Large intestine (tissue), 3 donors: ENCODE measurements around the gene RARB. TPM values are rescaled to one million over a fixed set of nuclear protein-coding genes. Genes with fewer than 3 reads are reported as not detected.

Experiments used
- DNase-seq, 2 donors: peaks; one replicate each; pipeline versions ENCODE4 v3.0.0 to v3.0.0-alpha.2; 2013
- H3K27ac ChIP-seq: one replicate; pipeline ENCODE4 v1.5.1; 2013; ENCODE audit warnings: low read length
- H3K27me3 ChIP-seq: 2 replicates; pipeline ENCODE4 v1.6.1; 2013; ENCODE audit warnings: low read length; ENCODE audit not compliant: control insufficient read depth, insufficient read depth
- H3K36me3 ChIP-seq: 2 replicates; pipeline ENCODE4 v1.6.1; 2013; ENCODE audit warnings: low read length; ENCODE audit not compliant: control insufficient read depth, insufficient read depth
- H3K4me1 ChIP-seq: one replicate; pipeline ENCODE4 v1.6.1; 2013; ENCODE audit warnings: low read length; ENCODE audit not compliant: control insufficient read depth, insufficient read depth
- H3K4me3 ChIP-seq: one replicate; pipeline ENCODE4 v1.5.1; 2013; ENCODE audit warnings: low read length
- H3K9me3 ChIP-seq: one replicate; pipeline ENCODE4 v1.6.1; 2013; ENCODE audit warnings: mild to moderate bottlenecking, low read depth, low read length, moderate library complexity; ENCODE audit not compliant: control insufficient read depth
- WGBS: methylation state at CpG from one replicate; pipeline ENCODE4 v1.1.5; 2013; ENCODE audit warnings: low lambda C conversion rate; ENCODE audit not compliant: insufficient coverage; 5-methylcytosine and 5-hydroxymethylcytosine counted together
- polyA plus RNA-seq: library from polyadenylated mRNA; unstranded; fragments of 120-200 nt; gene quantifications from one replicate; pipeline ENCODE4 v1.2.1, GENCODE V29; 2013

The RARB gene
- polyA plus RNA-seq, 1 donor: 9.1 TPM

- Histone ChIP-seq H3K4me1 (peaks cover 27% of the 10 kb centered on the region), H3K27me3 (no peaks in the 10 kb centered on the region), H3K9me3 (no peaks in the 10 kb centered on the region), H3K27ac (no peak overlapping the region), H3K36me3 (no peaks in the 10 kb centered on the region), H3K4me3 (no peak overlapping the region)
- DNase-seq: no peak
These were observed 7.9 kb upstream of the RARB start for GRCh38 chr3:25420147-25420546.

GRCh38 chr3:25420885-25421284 is 7.2 kb upstream of the RARB start:
- no peak for DNase-seq

GRCh38 chr3:25421747-25422146 is 6.3 kb upstream of the RARB start:
- no peaks in the 10 kb centered on the region for H3K9me3 ChIP-seq
- peak; percentile 81 to 92 for DNase-seq
- no peaks in the 10 kb centered on the region for H3K36me3 ChIP-seq
- H3K27me3 ChIP-seq: no peaks in the 10 kb centered on the region
- H3K4me3 ChIP-seq: no peak overlapping the region
- peaks cover 26% of the 10 kb centered on the region for H3K4me1 ChIP-seq
- peak overlapping the region; percentile 80 for H3K27ac ChIP-seq
- WGBS: 29% methylated on average over 1 of the region's 2 CpGs

More at GRCh38 chr3:25420885-25421284, 7.2 kb upstream of the RARB start:
- Histone ChIP-seq H3K4me3 (no peak overlapping the region), H3K36me3 (no peaks in the 10 kb centered on the region), H3K9me3 (no peaks in the 10 kb centered on the region), H3K27ac (peak overlapping the region; percentile 80), H3K27me3 (no peaks in the 10 kb centered on the region), H3K4me1 (peaks cover 27% of the 10 kb centered on the region)

- peak in 1 of 2 donors; percentile 36 for DNase-seq
- no peaks in the 10 kb centered on the region for H3K27me3 ChIP-seq
- H3K4me3 ChIP-seq: no peak overlapping the region
- H3K36me3 ChIP-seq: no peaks in the 10 kb centered on the region
- H3K9me3 ChIP-seq: no peaks in the 10 kb centered on the region
- peak overlapping the region; percentile 64 for H3K27ac ChIP-seq
- peaks cover 32% of the 10 kb centered on the region for H3K4me1 ChIP-seq
- 70% methylated on average over 2 of the region's 9 CpGs for WGBS
These were observed 4.1 kb upstream of the RARB start for GRCh38 chr3:25423780-25424588.

GRCh38 chr3:25424614-25425013 is 3.4 kb upstream of the RARB start:
- Histone ChIP-seq H3K4me1 (peaks cover 32% of the 10 kb centered on the region), H3K4me3 (no peak overlapping the region), H3K27ac (peak overlapping the region; percentile 64), H3K27me3 (no peaks in the 10 kb centered on the region), H3K9me3 (no peaks in the 10 kb centered on the region), H3K36me3 (no peaks in the 10 kb centered on the region)
- peak in 1 of 2 donors; percentile 76 for DNase-seq
- WGBS: 0% methylated on average over 3 of the region's 5 CpGs

GRCh38 chr3:25426408-25426807 is 1.7 kb upstream of the RARB start:
- DNase-seq: no peak
- no peaks in the 10 kb centered on the region for H3K27me3 ChIP-seq
- no peak overlapping the region for H3K4me3 ChIP-seq
- no peaks in the 10 kb centered on the region for H3K9me3 ChIP-seq
- WGBS: no CpG with 5 or more reads among the region's 2 CpGs
- H3K27ac ChIP-seq: peak overlapping the region; percentile 21
- no peaks in the 10 kb centered on the region for H3K36me3 ChIP-seq
- peaks cover 27% of the 10 kb centered on the region for H3K4me1 ChIP-seq

- peaks cover 23% of the 10 kb centered on the region for H3K4me1 ChIP-seq
- no peaks in the 10 kb centered on the region for H3K36me3 ChIP-seq
- H3K9me3 ChIP-seq: no peaks in the 10 kb centered on the region
- peak overlapping the region; percentile 76 for H3K4me3 ChIP-seq
- peak overlapping the region; percentile 90 for H3K27ac ChIP-seq
- no peaks in the 10 kb centered on the region for H3K27me3 ChIP-seq
- no CpG with 5 or more reads among the region's 2 CpGs for WGBS
- DNase-seq: no peak
These were observed 908 bp upstream of the RARB start for GRCh38 chr3:25427155-25427554.

GRCh38 chr3:25427563-25427941 is 511 bp upstream of the RARB start:
- peak overlapping the region; percentile 90 for H3K27ac ChIP-seq
- no peaks in the 10 kb centered on the region for H3K27me3 ChIP-seq
- no peaks in the 10 kb centered on the region for H3K36me3 ChIP-seq
- H3K4me1 ChIP-seq: peaks cover 20% of the 10 kb centered on the region
- no CpG with 5 or more reads among the region's 13 CpGs for WGBS
- no peaks in the 10 kb centered on the region for H3K9me3 ChIP-seq
- H3K4me3 ChIP-seq: peak overlapping the region; percentile 76
- no peak for DNase-seq

GRCh38 chr3:25428789-25429335 is 799 bp downstream of the RARB start:
- peak in 1 of 2 donors; percentile 54 for DNase-seq
- WGBS: 14% methylated on average over 1 of the region's 6 CpGs

GRCh38 chr3:25429361-25430286 is 1.6 kb downstream of the RARB start:
- Histone ChIP-seq H3K4me3 (peak overlapping the region; percentile 76), H3K9me3 (no peaks in the 10 kb centered on the region), H3K4me1 (peaks cover 17% of the 10 kb centered on the region), H3K36me3 (no peaks in the 10 kb centered on the region), H3K27me3 (no peaks in the 10 kb centered on the region), H3K27ac (peak overlapping the region; percentile 90)
- DNase-seq: peak in 1 of 2 donors; percentile 24
- WGBS: 0% methylated on average over 2 of the region's 12 CpGs

More at GRCh38 chr3:25428789-25429335, 799 bp downstream of the RARB start:
- peak overlapping the region; percentile 76 for H3K4me3 ChIP-seq
- peak overlapping the region; percentile 90 for H3K27ac ChIP-seq
- H3K4me1 ChIP-seq: peaks cover 23% of the 10 kb centered on the region
- H3K36me3 ChIP-seq: no peaks in the 10 kb centered on the region
- H3K9me3 ChIP-seq: no peaks in the 10 kb centered on the region
- no peaks in the 10 kb centered on the region for H3K27me3 ChIP-seq
